ENCODE data around the gene PNLDC1. TPM values are rescaled to one million over a fixed set of nuclear protein-coding genes. Genes with fewer than 3 reads are reported as not detected.

Gene PNLDC1
- total RNA-seq, 1 experiment from 2014 or later: 0.20 TPM

DNA sequence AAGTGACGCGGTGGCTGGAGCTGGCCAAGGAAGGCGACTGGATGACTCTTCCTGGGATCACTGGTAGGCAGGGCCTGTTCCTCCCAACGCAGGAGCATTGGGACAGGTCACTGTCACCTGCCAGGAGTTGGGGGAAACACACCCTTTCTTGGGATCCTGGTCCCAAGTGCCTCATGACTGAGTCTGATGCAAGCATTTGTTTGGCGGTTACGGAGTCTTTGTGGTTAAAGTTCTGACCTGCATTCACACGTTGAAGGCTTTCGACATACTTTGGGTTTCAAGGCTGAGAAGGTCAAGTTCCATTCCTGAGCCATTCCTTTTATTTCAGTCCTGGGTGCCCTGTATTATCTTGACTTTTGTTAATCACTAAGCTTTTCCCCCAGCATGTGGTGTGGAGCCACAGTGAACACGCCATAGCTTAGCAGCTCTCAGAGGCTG is 6.0 kb downstream of the PNLDC1 start:
- no peaks in the 10 kb centered on the region for H4K20me1 ChIP-seq (ENCODE audit: insufficient read depth)
- no peaks in the 10 kb centered on the region for H3K9me3 ChIP-seq (ENCODE audit: insufficient read depth, low read depth)
- ChIA-PET CTCF (no interaction called here), POLR2A (ENCODE audit: unreplicated experiment) (no interaction called here)
- no peak overlapping the region for H3K4me3 ChIP-seq
- H3F3A ChIP-seq (ENCODE audit: insufficient read depth, low read depth): peaks cover 10% of the 10 kb centered on the region
- H3K79me2 ChIP-seq (ENCODE audit: low read depth): no peaks in the 10 kb centered on the region
- no TSS peak for BruUV-seq (replicated peaks)
- no peak for DNase-seq
- no peaks in the 10 kb centered on the region for H3K9me2 ChIP-seq (ENCODE audit: insufficient read depth)
- H3K27me3 ChIP-seq (ENCODE audit: insufficient read depth, low read depth): no peaks in the 10 kb centered on the region
- intact Hi-C loops (cut with micrococcal nuclease; ENCODE audit: unreplicated experiment): no loop called here
- peaks cover 10% of the 10 kb centered on the region for H3K4me1 ChIP-seq (replicated peaks; ENCODE audit: insufficient read depth)
- H3K4me2 ChIP-seq: no peak overlapping the region
- no peak overlapping the region for H2AFZ ChIP-seq
- no peaks in the 10 kb centered on the region for H3K36me3 ChIP-seq (ENCODE audit: low read depth)
- TF ChIP-seq, protein P1, sequence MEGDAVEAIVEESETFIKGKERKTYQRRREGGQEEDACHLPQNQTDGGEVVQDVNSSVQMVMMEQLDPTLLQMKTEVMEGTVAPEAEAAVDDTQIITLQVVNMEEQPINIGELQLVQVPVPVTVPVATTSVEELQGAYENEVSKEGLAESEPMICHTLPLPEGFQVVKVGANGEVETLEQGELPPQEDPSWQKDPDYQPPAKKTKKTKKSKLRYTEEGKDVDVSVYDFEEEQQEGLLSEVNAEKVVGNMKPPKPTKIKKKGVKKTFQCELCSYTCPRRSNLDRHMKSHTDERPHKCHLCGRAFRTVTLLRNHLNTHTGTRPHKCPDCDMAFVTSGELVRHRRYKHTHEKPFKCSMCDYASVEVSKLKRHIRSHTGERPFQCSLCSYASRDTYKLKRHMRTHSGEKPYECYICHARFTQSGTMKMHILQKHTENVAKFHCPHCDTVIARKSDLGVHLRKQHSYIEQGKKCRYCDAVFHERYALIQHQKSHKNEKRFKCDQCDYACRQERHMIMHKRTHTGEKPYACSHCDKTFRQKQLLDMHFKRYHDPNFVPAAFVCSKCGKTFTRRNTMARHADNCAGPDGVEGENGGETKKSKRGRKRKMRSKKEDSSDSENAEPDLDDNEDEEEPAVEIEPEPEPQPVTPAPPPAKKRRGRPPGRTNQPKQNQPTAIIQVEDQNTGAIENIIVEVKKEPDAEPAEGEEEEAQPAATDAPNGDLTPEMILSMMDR (conservative IDR thresholded peaks at IDR 0.05): no peak
- no peak for TF ChIP-seq EZH2 (IDR thresholded peaks at IDR 0.05; ENCODE audit: low read depth)
- no peak overlapping the region for H3K27ac ChIP-seq

DNA sequence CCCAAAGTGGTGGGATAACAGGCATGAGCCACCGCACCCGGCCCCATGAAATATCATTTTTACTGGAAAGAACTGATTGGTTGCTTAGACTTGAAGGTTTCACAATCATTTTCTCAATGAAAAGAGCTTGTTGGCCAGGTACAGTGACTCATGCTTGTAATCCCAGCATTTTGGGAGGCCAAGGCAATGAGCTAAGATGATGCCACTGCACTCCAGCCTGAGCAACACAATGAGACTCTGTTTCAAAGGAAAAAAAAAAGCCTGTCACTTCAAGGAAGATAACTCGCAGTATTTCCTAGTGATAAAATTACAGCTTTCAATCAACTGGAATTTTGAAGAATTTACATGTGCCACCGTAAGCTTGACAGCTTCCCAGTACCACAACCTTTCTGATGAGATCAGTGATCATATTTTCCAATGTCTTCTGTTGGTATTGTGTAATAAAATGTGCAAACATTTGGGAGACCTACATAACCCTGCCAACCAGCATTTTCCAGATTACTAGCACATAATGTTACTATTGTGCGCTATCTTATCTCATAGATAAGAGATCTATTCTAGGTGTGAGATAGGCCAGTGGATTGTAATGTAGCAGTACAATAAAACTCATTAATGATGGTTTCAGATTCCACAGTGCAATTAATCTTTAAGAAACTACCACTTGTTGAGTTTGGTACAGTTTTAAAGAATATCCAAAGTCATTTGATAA is 7.2 kb downstream of the PNLDC1 start:
- CTCF ChIA-PET: interaction anchor here (0.6 to 0.8 kb wide), 2 partner anchors 17 to 81 kb away, joined by 3 to 4 read pairs; partner anchors contain the start of gene MRPL18
- DNase-seq: peak; percentile 18 to 85
- peaks cover 10% of the 10 kb centered on the region for H3K4me1 ChIP-seq (replicated peaks; ENCODE audit: insufficient read depth)

DNA sequence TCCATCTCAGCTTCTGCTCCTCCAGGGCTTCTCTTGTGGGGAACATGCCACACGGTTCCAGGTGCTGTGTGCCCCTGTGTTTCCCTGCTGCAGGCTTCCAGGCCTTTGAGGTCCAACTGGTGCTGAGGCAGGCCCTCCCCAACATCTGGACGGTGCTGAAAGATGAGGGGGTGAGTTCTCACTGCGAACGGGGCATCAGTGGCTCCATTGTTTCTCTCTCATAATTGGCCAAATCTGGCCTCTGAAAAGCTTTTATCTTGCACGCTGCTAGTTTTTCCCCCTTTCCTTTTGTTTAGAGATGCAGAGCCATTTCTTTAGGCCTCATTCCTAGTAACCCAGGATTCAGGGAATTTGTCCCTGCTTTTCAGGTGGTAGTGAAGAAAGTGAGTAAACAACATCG is 8.6 kb downstream of the PNLDC1 start:
- intact Hi-C loops (cut with micrococcal nuclease; ENCODE audit: unreplicated experiment): no loop called here
- no peak for TF ChIP-seq EZH2 (IDR thresholded peaks at IDR 0.05; ENCODE audit: low read depth)
- TF ChIP-seq, protein P1 (conservative IDR thresholded peaks at IDR 0.05): no peak
- POLR2A ChIA-PET (ENCODE audit: unreplicated experiment): no interaction called here

More for the DNA sequence above, 7.2 kb downstream of the PNLDC1 start:
- Histone ChIP-seq H3K36me3 (ENCODE audit: low read depth) (no peaks in the 10 kb centered on the region), H3K79me2 (ENCODE audit: low read depth) (no peaks in the 10 kb centered on the region), H3K4me2 (peak overlapping the region; percentile 18), H3K27ac (peak overlapping the region; percentile 46), H3K9me2 (ENCODE audit: insufficient read depth) (no peaks in the 10 kb centered on the region), H2AFZ (no peak overlapping the region), H3F3A (ENCODE audit: insufficient read depth, low read depth) (peaks cover 10% of the 10 kb centered on the region), H3K4me3 (no peak overlapping the region), H3K27me3 (ENCODE audit: insufficient read depth, low read depth) (no peaks in the 10 kb centered on the region), H4K20me1 (ENCODE audit: insufficient read depth) (no peaks in the 10 kb centered on the region), H3K9me3 (ENCODE audit: insufficient read depth, low read depth) (no peaks in the 10 kb centered on the region)
- POLR2A ChIA-PET (ENCODE audit: unreplicated experiment): interaction anchor here (0.7 to 0.9 kb wide), 2 partner anchors 14 to 17 kb away, joined by 6 to 10 read pairs; partner anchors contain the start of gene MRPL18
- intact Hi-C loops (cut with micrococcal nuclease; ENCODE audit: unreplicated experiment): no loop called here
- TF ChIP-seq, protein P1 (conservative IDR thresholded peaks at IDR 0.05): no peak
- no peak for TF ChIP-seq EZH2 (IDR thresholded peaks at IDR 0.05; ENCODE audit: low read depth)
- no TSS peak for BruUV-seq (replicated peaks)

More for the DNA sequence above, 8.6 kb downstream of the PNLDC1 start:
- Histone ChIP-seq H3K9me2 (ENCODE audit: insufficient read depth) (no peaks in the 10 kb centered on the region), H4K20me1 (ENCODE audit: insufficient read depth) (no peaks in the 10 kb centered on the region), H3K27ac (no peak overlapping the region), H3K4me3 (no peak overlapping the region), H3K9me3 (ENCODE audit: insufficient read depth, low read depth) (no peaks in the 10 kb centered on the region), H3K4me2 (no peak overlapping the region), H3K79me2 (ENCODE audit: low read depth) (no peaks in the 10 kb centered on the region), H3K36me3 (ENCODE audit: low read depth) (no peaks in the 10 kb centered on the region), H3K4me1 (replicated peaks; ENCODE audit: insufficient read depth) (peaks cover 10% of the 10 kb centered on the region), H3K27me3 (ENCODE audit: insufficient read depth, low read depth) (no peaks in the 10 kb centered on the region), H3F3A (ENCODE audit: insufficient read depth, low read depth) (peaks cover 10% of the 10 kb centered on the region), H2AFZ (no peak overlapping the region)
- no TSS peak for BruUV-seq (replicated peaks)
- CTCF ChIA-PET: no interaction called here
- no peak for DNase-seq

All from PC-9 (cell line).